Subcutaneous abdominal adipose tissue (tissue), 5 donors: ENCODE data around the gene FAM3B.
"Not testable (repeated sequence)": the region's sequence is repeated elsewhere in the genome, so short reads cannot be mapped to it uniquely, and the experiment has no call there.

Experiments
- H3K27ac ChIP-seq: one replicate; pipeline ENCODE4 v1.7.0; 2013; ENCODE audit warnings: low read depth, mild to moderate bottlenecking, inconsistent platforms, low read length, moderate library complexity
- H3K27me3 ChIP-seq, 5 donors: one replicate each; pipeline ENCODE4 v1.7.0; 2013; ENCODE audit warnings: low read length in 5 of 5, inconsistent platforms in 1 of 5; ENCODE audit not compliant: control insufficient read depth in 5 of 5, insufficient read depth in 4 of 5
- H3K36me3 ChIP-seq, 5 donors: one replicate each; pipeline ENCODE4 v1.7.0; 2013; ENCODE audit warnings: low read length in 5 of 5; ENCODE audit not compliant: control insufficient read depth in 5 of 5, insufficient read depth in 5 of 5
- H3K4me1 ChIP-seq, 5 donors: one replicate each; pipeline ENCODE4 v1.7.0; 2013; ENCODE audit warnings: low read length in 5 of 5, mild to moderate bottlenecking in 3 of 5, moderate library complexity in 1 of 5; ENCODE audit not compliant: control insufficient read depth in 5 of 5, insufficient read depth in 5 of 5
- H3K4me3 ChIP-seq, 5 donors: one replicate each; pipeline ENCODE4 v1.7.0; 2013; ENCODE audit warnings: low read length in 5 of 5, low read depth in 1 of 5
- H3K9ac ChIP-seq, 5 donors: one replicate each; pipeline ENCODE4 v1.7.0; 2013; ENCODE audit warnings: low read length in 5 of 5, mild to moderate bottlenecking in 4 of 5, moderate library complexity in 3 of 5
- H3K9me3 ChIP-seq, 5 donors: one replicate each; pipeline ENCODE4 v1.7.0; 2013; ENCODE audit warnings: low read length in 5 of 5; ENCODE audit not compliant: control insufficient read depth in 5 of 5
- donor health status: healthy.
- donor health status: healthy.
- donor health status: healthy.
- donor health status: healthy.
- donor health status: healthy.

FAM3B gene

GRCh38 chr21:41290106-41290799 lies 26.3 kb upstream of the FAM3B start:
- H3K4me1 ChIP-seq, result no peaks in the 10 kb centered on the region
- H3K27me3 ChIP-seq, result peaks cover 2 to 9% (median 4%) of the 10 kb centered on the region in 5 donors
- H3K4me3 ChIP-seq, result peak overlapping the region in 4 of 5 donors; percentile 3 to 46 (median 14)
- H3K36me3 ChIP-seq, result no peaks in the 10 kb centered on the region
- H3K9ac ChIP-seq, result no peak overlapping the region
- no peak overlapping the region for H3K27ac ChIP-seq
- H3K9me3 ChIP-seq, result peaks cover 0 to 6% (median 0%) of the 10 kb centered on the region in 5 donors

GRCh38 chr21:41294548-41295231 lies 21.9 kb upstream of the FAM3B start:
- Histone ChIP-seq H3K36me3 (no peaks in the 10 kb centered on the region), H3K27me3 (peaks cover 3 to 15% (median 7%) of the 10 kb centered on the region in 5 donors), H3K4me3 (no peak overlapping the region), H3K9ac (no peak overlapping the region), H3K4me1 (no peaks in the 10 kb centered on the region), H3K27ac (no peak overlapping the region), H3K9me3 (no peaks in the 10 kb centered on the region)

- Histone ChIP-seq H3K27me3 (peaks cover 3 to 15% (median 7%) of the 10 kb centered on the region in 5 donors), H3K9ac (no peak overlapping the region)
These were observed 20.8 kb upstream of the FAM3B start for GRCh38 chr21:41295721-41296254.

GRCh38 chr21:41302976-41303375 lies 13.6 kb upstream of the FAM3B start:
- Histone ChIP-seq H3K27ac (no peak overlapping the region), H3K4me3 (no peak overlapping the region), H3K9ac (no peak overlapping the region), H3K4me1 (no peaks in the 10 kb centered on the region), H3K9me3 (peaks cover 0 to 11% (median 7%) of the 10 kb centered on the region in 5 donors), H3K36me3 (no peaks in the 10 kb centered on the region), H3K27me3 (peaks cover 0 to 4% (median 3%) of the 10 kb centered on the region in 5 donors)

More at GRCh38 chr21:41295721-41296254, 20.8 kb upstream of the FAM3B start:
- Histone ChIP-seq H3K27ac (no peak overlapping the region), H3K4me3 (no peak overlapping the region), H3K36me3 (no peaks in the 10 kb centered on the region), H3K9me3 (no peaks in the 10 kb centered on the region), H3K4me1 (no peaks in the 10 kb centered on the region)

GRCh38 chr21:41304068-41304720 lies 12.4 kb upstream of the FAM3B start:
- Histone ChIP-seq H3K27me3 (peaks cover 0 to 7% (median 3%) of the 10 kb centered on the region in 5 donors), H3K27ac (no peak overlapping the region), H3K4me3 (no peak overlapping the region), H3K9me3 (peaks cover 0 to 11% (median 7%) of the 10 kb centered on the region in 5 donors), H3K36me3 (no peaks in the 10 kb centered on the region), H3K9ac (no peak overlapping the region), H3K4me1 (no peaks in the 10 kb centered on the region)

GRCh38 chr21:41307219-41307618 lies 9.4 kb upstream of the FAM3B start:
- no peak overlapping the region for H3K4me3 ChIP-seq
- H3K36me3 ChIP-seq, result no peaks in the 10 kb centered on the region
- peaks cover 0 to 4% (median 3%) of the 10 kb centered on the region in 5 donors for H3K9me3 ChIP-seq
- H3K4me1 ChIP-seq, result no peaks in the 10 kb centered on the region
- H3K27ac ChIP-seq, result no peak overlapping the region
- peaks cover 0 to 11% (median 7%) of the 10 kb centered on the region in 5 donors for H3K27me3 ChIP-seq
- no peak overlapping the region for H3K9ac ChIP-seq

- H3K27me3 ChIP-seq, result peaks cover 11 to 26% (median 25%) of the 10 kb centered on the region in 5 donors
- H3K4me3 ChIP-seq, H3K36me3 ChIP-seq, H3K9ac ChIP-seq, H3K9me3 ChIP-seq, H3K27ac ChIP-seq: not testable (repeated sequence)
- peaks cover 0 to 15% (median 11%) of the 10 kb centered on the region in 5 donors for H3K4me1 ChIP-seq
These were observed 3.1 kb upstream of the FAM3B start for GRCh38 chr21:41313285-41314164.

GRCh38 chr21:41315726-41316125 lies 875 bp upstream of the FAM3B start:
- Histone ChIP-seq H3K9ac (no peak overlapping the region), H3K4me1 (peaks cover 0 to 15% (median 11%) of the 10 kb centered on the region in 5 donors), H3K27ac (no peak overlapping the region), H3K4me3 (peak overlapping the region in 2 of 5 donors; percentile 3 to 51), H3K9me3 (no peaks in the 10 kb centered on the region), H3K36me3 (no peaks in the 10 kb centered on the region), H3K27me3 (peaks cover 11 to 28% (median 16%) of the 10 kb centered on the region in 5 donors)

GRCh38 chr21:41317063-41317392 lies 427 bp downstream of the FAM3B start:
- H3K27ac ChIP-seq, result no peak overlapping the region
- H3K4me1 ChIP-seq, result peaks cover 0 to 15% (median 11%) of the 10 kb centered on the region in 5 donors
- peak overlapping the region in 1 of 5 donors; percentile 1 for H3K9ac ChIP-seq
- peaks cover 11 to 28% (median 16%) of the 10 kb centered on the region in 5 donors for H3K27me3 ChIP-seq
- H3K4me3 ChIP-seq, result peak overlapping the region in 4 of 5 donors; percentile 8 to 60 (median 38)
- no peaks in the 10 kb centered on the region for H3K36me3 ChIP-seq
- no peaks in the 10 kb centered on the region for H3K9me3 ChIP-seq
